Measurements from ENCODE around the gene MINPP1.

DNA sequence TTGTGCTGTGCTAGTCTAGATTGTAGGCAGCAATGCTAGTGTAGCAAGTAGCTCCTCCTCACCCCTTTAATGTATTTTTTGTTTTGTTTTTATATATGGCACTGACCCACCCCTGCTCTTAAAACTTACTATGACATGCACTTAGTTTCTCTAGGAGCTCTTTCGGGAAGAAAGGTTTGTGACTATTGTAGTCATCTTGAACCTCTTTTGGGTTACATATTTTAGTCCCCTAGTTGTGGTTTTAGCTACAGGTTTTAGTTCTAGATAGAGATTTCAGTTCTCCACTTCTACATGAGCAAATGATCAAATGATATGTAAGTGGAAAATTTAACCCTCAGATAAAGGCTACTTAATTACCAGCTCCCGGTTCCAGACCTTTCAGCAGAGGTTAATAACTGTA lies 14.9 kb downstream of the MINPP1 start:
- TF ChIP-seq ELF4 (IDR thresholded peaks at IDR 0.05) (no peak), SP1 (IDR thresholded peaks at IDR 0.05) (no peak), BHLHE40 (IDR thresholded peaks at IDR 0.05; ENCODE audit: borderline replicate concordance) (no peak), FOXA1 (IDR thresholded peaks at IDR 0.05) (no peak), SUZ12 (IDR thresholded peaks at IDR 0.05) (no peak), FOXM1 (IDR thresholded peaks at IDR 0.05; ENCODE audit: borderline replicate concordance) (no peak), TARDBP (IDR thresholded peaks at IDR 0.05) (no peak), FOXK2 (IDR thresholded peaks at IDR 0.05) (no peak), NFRKB (IDR thresholded peaks at IDR 0.05) (no peak), ARNT (IDR thresholded peaks at IDR 0.05) (no peak), CTBP1 (IDR thresholded peaks at IDR 0.05; ENCODE audit: borderline replicate concordance) (no peak), LEF1 (IDR thresholded peaks at IDR 0.05; ENCODE audit: borderline replicate concordance) (no peak)
- TF ChIP-seq, protein P1, sequence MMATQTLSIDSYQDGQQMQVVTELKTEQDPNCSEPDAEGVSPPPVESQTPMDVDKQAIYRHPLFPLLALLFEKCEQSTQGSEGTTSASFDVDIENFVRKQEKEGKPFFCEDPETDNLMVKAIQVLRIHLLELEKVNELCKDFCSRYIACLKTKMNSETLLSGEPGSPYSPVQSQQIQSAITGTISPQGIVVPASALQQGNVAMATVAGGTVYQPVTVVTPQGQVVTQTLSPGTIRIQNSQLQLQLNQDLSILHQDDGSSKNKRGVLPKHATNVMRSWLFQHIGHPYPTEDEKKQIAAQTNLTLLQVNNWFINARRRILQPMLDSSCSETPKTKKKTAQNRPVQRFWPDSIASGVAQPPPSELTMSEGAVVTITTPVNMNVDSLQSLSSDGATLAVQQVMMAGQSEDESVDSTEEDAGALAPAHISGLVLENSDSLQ (IDR thresholded peaks at IDR 0.05), result no peak
